Right lobe of liver (tissue), 4 donors: ENCODE measurements around the gene CFAP61.

ENCODE experiments used
- CTCF ChIP-seq, 4 donors: fragments of 200-600 bp in 3 of 4; fragments of 450-650 bp in 1 of 4; IDR thresholded peaks; one replicate each; pipeline versions ENCODE4 v1.5.1 to v1.8.0; 2016 to 2022; ENCODE audit warnings: antibody characterized with exemption in 4 of 4, mild to moderate bottlenecking in 2 of 4
- POLR2A ChIP-seq: fragments of 450-650 bp; IDR thresholded peaks from one replicate; pipeline ENCODE4 v1.6.1; 2017; ENCODE audit warnings: antibody characterized with exemption, mild to moderate bottlenecking
- donor health status: DM: no; HTN: no; CAD: no.
- donor health status: DM: no; HTN: no; CAD: no.
- donor health status: DM: no; HTN: yes; CAD: no.

- no peak for TF ChIP-seq CTCF (IDR thresholded peaks at IDR 0.05)
- no peak for TF ChIP-seq POLR2A
Measured at GRCh38 chr20:20255099-20255498, 202.8 kb downstream of the CFAP61 start.
